NT2/D1 (cell line): ENCODE measurements around the gene DENND5A.

Experiments
- SUZ12 ChIP-seq: IDR thresholded peaks from 2 replicates; pipeline ENCODE4 v1.6.1; 2011; ENCODE audit not compliant: insufficient read length, insufficient read depth; ENCODE audit errors: extremely low read depth
- YY1 ChIP-seq: IDR thresholded peaks from 2 replicates; pipeline ENCODE4 v1.6.1; 2011; ENCODE audit not compliant: insufficient read length, insufficient read depth
- ZNF274 ChIP-seq: IDR thresholded peaks from 2 replicates; pipeline ENCODE4 v1.6.1; 2011; ENCODE audit warnings: mild to moderate bottlenecking, low read depth, low read length

GRCh38 chr11:9112075-9112474 lies 153.1 kb downstream of the DENND5A start:
- TF ChIP-seq SUZ12 = no peak
- no peak for TF ChIP-seq YY1
- no peak for TF ChIP-seq ZNF274
